Putamen (tissue), 1 donor: ENCODE results near the gene TINAGL1.

Source experiments
- DNase-seq: peaks from one replicate; pipeline ENCODE4 v3.0.0-alpha.2; 2016; ENCODE audit warnings: low spot score

The TINAGL1 gene

GRCh38 chr1:31627930-31628559 is 51.7 kb downstream of the TINAGL1 start:
- DNase-seq: no peak

- DNase-seq: no peak
These were observed 52.7 kb downstream of the TINAGL1 start for GRCh38 chr1:31628931-31629556.

GRCh38 chr1:31632649-31633048 is 56.3 kb downstream of the TINAGL1 start:
- no peak for DNase-seq

GRCh38 chr1:31633117-31633516 is 56.8 kb downstream of the TINAGL1 start:
- no peak for DNase-seq
